GM21737 (cell line): ENCODE data around the gene TMEM134.
A peak's percentile ranks its signal among the peaks of the same experiment; 100 is the strongest.
"Not testable (repeated sequence)": the region's sequence is repeated elsewhere in the genome, so short reads cannot be mapped to it uniquely, and the experiment has no call there.

Experiments
- ATAC-seq: cut with Tn5 transposase; IDR thresholded peaks from one replicate; pipeline ENCODE4 v1.9.1; 2021; ENCODE audit warnings: mild to moderate bottlenecking, moderate library complexity; ENCODE audit not compliant: unreplicated experiment

Gene TMEM134

GRCh38 chr11:67486481-67487195 is 17.6 kb upstream of the TMEM134 start:
- ATAC-seq = no peak

GRCh38 chr11:67485873-67486361 is 16.9 kb upstream of the TMEM134 start:
- not testable (repeated sequence) for ATAC-seq

GRCh38 chr11:67484847-67485311 is 15.8 kb upstream of the TMEM134 start:
- no peak for ATAC-seq

GRCh38 chr11:67483831-67484665 is 15.0 kb upstream of the TMEM134 start:
- ATAC-seq = no peak

- ATAC-seq = peak; percentile 60
These were observed 14.1 kb upstream of the TMEM134 start, which contains the start of gene AIP for GRCh38 chr11:67482827-67483798. TSS of gene AIP (plus strand) at chr11:67483026. CDS start at chr11:67483159, 133 bp downstream.

- no peak for ATAC-seq
These were observed 13.3 kb upstream of the TMEM134 start for GRCh38 chr11:67482275-67482826.

GRCh38 chr11:67477344-67478050 is 8.4 kb upstream of the TMEM134 start:
- not testable (repeated sequence) for ATAC-seq

GRCh38 chr11:67476692-67477091 is 7.6 kb upstream of the TMEM134 start:
- not testable (repeated sequence) for ATAC-seq

- ATAC-seq = no peak
These were observed 3.8 kb upstream of the TMEM134 start for GRCh38 chr11:67472882-67473281.

- no peak for ATAC-seq
These were observed 1.4 kb upstream of the TMEM134 start for GRCh38 chr11:67470337-67471002.

- ATAC-seq = no peak
These were observed 409 bp upstream of the TMEM134 start for GRCh38 chr11:67469508-67469811.

GRCh38 chr11:67468456-67468758 is 644 bp downstream of the TMEM134 start:
- no peak for ATAC-seq

- no peak for ATAC-seq
These were observed 995 bp downstream of the TMEM134 start for GRCh38 chr11:67468056-67468455.

- ATAC-seq = no peak
These were observed 1.9 kb downstream of the TMEM134 start for GRCh38 chr11:67466962-67467771.

GRCh38 chr11:67466367-67466766 is 2.7 kb downstream of the TMEM134 start:
- no peak for ATAC-seq

GRCh38 chr11:67465530-67465929 is 3.5 kb downstream of the TMEM134 start:
- ATAC-seq = not testable (repeated sequence)

GRCh38 chr11:67465189-67465510 is 3.9 kb downstream of the TMEM134 start:
- ATAC-seq = no peak

- peak; percentile 47 for ATAC-seq
These were observed 4.5 kb downstream of the TMEM134 start for GRCh38 chr11:67464411-67465188.
